GM12801 (cell line): ENCODE data around the gene CSNK2B.

ENCODE experiments used
- CTCF ChIP-seq: IDR thresholded peaks from one replicate; pipeline ENCODE4 v1.5.1; 2011; ENCODE audit warnings: control low read depth; ENCODE audit not compliant: insufficient read length; ENCODE audit errors: extremely low read depth

Gene CSNK2B

GRCh38 chr6:31639449-31639861 lies 26.4 kb upstream of the CSNK2B start:
- TF ChIP-seq CTCF, result no peak

- TF ChIP-seq CTCF, result no peak
These were observed 25.3 kb upstream of the CSNK2B start for GRCh38 chr6:31640612-31641011.

- TF ChIP-seq CTCF, result no peak
These were observed 24.5 kb upstream of the CSNK2B start for GRCh38 chr6:31641370-31641769.

- TF ChIP-seq CTCF, result no peak
These were observed 22.9 kb upstream of the CSNK2B start for GRCh38 chr6:31642798-31643570.

GRCh38 chr6:31643818-31644454 lies 21.9 kb upstream of the CSNK2B start:
- no peak for TF ChIP-seq CTCF

GRCh38 chr6:31645325-31645724 lies 20.6 kb upstream of the CSNK2B start:
- no peak for TF ChIP-seq CTCF

- TF ChIP-seq CTCF, result no peak
These were observed 14.2 kb upstream of the CSNK2B start for GRCh38 chr6:31651602-31652191.
